ENCODE data around the gene CCDC154. TPM values are rescaled to one million over a fixed set of nuclear protein-coding genes. Genes with fewer than 3 reads are reported as not detected.

Gene CCDC154
- total RNA-seq, 1 donor from 2014 or later = not detected

DNA sequence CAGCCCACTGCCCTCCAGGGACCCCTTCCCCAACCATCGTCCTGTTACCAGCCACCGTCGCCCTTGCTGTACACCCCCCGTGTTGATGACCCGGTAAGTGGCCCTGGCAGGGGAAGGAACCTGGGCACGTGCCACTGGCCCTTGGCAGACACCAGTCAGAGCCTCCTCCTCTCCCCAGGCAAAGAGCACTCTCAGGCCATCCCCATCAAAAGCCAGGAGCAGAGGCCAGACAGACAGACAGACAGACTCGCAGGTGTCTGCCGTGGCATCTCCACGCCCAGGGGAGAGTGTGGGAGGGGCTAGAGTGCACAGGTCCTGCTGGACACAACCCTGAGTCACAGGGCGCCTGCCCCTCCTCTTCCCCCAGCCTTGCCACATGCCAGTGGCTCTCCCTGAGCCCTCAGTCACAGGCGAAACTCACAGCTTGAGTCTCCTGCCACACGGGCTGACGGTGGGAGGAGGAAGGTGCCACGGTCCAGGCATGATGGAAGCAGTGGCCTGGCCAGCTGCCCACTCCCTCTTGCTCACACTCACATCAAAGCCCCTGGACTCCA is 22.7 kb upstream of the CCDC154 start:
- no peak overlapping the region for H3K4me3 ChIP-seq
- H3K27ac Mint-ChIP-seq = no peak overlapping the region
- H3K9me3 Mint-ChIP-seq = no peaks in the 10 kb centered on the region
- no peak overlapping the region for H2AFZ ChIP-seq (replicated peaks)
- H3K27ac ChIP-seq = no peak overlapping the region
- no peaks in the 10 kb centered on the region for H3K36me3 Mint-ChIP-seq
- H3K4me2 ChIP-seq = no peak overlapping the region
- peaks cover 10% of the 10 kb centered on the region for H3K4me1 Mint-ChIP-seq
- H3K27me3 Mint-ChIP-seq (ENCODE audit: insufficient read depth, low read depth) = peaks cover 11% of the 10 kb centered on the region
- no peak overlapping the region for H3K9ac ChIP-seq
- H3K4me3 Mint-ChIP-seq = no peak overlapping the region
- DNase-seq (ENCODE audit: low spot score) = no peak
- H3K79me2 ChIP-seq (ENCODE audit: low read depth) = peaks cover 55% of the 10 kb centered on the region
- no peaks in the 10 kb centered on the region for H3K9me3 ChIP-seq (ENCODE audit: low read depth)
- no peaks in the 10 kb centered on the region for H3K27me3 ChIP-seq
- TF ChIP-seq EZH2 (IDR thresholded peaks at IDR 0.05) = no peak
- no peak for TF ChIP-seq EZH2phosphoT487 (IDR thresholded peaks at IDR 0.05)
- TF ChIP-seq, protein P1, sequence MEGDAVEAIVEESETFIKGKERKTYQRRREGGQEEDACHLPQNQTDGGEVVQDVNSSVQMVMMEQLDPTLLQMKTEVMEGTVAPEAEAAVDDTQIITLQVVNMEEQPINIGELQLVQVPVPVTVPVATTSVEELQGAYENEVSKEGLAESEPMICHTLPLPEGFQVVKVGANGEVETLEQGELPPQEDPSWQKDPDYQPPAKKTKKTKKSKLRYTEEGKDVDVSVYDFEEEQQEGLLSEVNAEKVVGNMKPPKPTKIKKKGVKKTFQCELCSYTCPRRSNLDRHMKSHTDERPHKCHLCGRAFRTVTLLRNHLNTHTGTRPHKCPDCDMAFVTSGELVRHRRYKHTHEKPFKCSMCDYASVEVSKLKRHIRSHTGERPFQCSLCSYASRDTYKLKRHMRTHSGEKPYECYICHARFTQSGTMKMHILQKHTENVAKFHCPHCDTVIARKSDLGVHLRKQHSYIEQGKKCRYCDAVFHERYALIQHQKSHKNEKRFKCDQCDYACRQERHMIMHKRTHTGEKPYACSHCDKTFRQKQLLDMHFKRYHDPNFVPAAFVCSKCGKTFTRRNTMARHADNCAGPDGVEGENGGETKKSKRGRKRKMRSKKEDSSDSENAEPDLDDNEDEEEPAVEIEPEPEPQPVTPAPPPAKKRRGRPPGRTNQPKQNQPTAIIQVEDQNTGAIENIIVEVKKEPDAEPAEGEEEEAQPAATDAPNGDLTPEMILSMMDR (IDR thresholded peaks at IDR 0.05) = no peak
- H4K20me1 ChIP-seq (ENCODE audit: low read depth) = peaks cover 9% of the 10 kb centered on the region
- H3F3A ChIP-seq (ENCODE audit: low read depth) = no peaks in the 10 kb centered on the region
- no peaks in the 10 kb centered on the region for H3K36me3 ChIP-seq
- no peaks in the 10 kb centered on the region for H3K4me1 ChIP-seq

DNA sequence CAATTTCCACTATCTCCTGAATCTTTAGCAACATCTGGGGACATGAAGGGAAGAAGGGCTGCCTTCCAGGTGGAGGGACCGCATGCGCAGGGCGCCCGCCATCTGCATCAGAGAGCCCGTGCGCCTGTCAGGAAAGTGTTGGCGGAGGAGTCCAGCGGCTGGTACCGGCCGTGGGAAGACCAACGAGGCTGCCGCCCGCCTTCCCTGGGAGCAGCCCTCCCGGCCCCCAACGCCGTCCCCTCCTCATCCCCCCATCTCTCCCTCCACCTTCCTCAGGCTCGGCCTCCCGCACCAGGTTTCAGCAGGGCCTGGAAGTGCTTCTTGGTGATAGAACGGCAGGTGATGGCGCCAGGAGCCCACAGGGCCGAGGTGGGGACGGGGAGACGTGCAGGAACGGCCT is 21.7 kb upstream of the CCDC154 start:
- Histone ChIP-seq H3K36me3 (no peaks in the 10 kb centered on the region), H3K4me2 (no peak overlapping the region), H3K9ac (peak overlapping the region; percentile 8), H3K4me3 (no peak overlapping the region), H3K27me3 (no peaks in the 10 kb centered on the region), H2AFZ (replicated peaks) (no peak overlapping the region), H3K27ac (no peak overlapping the region), H3F3A (ENCODE audit: low read depth) (no peaks in the 10 kb centered on the region), H3K9me3 (ENCODE audit: low read depth) (no peaks in the 10 kb centered on the region), H3K4me1 (no peaks in the 10 kb centered on the region), H3K79me2 (ENCODE audit: low read depth) (peaks cover 45% of the 10 kb centered on the region), H4K20me1 (ENCODE audit: low read depth) (peaks cover 9% of the 10 kb centered on the region)
- no peak for DNase-seq (ENCODE audit: low spot score)
- no peaks in the 10 kb centered on the region for H3K9me3 Mint-ChIP-seq
- no peak overlapping the region for H3K4me3 Mint-ChIP-seq
- no peak for TF ChIP-seq EZH2 (IDR thresholded peaks at IDR 0.05)
- no peaks in the 10 kb centered on the region for H3K36me3 Mint-ChIP-seq
- no peak overlapping the region for H3K27ac Mint-ChIP-seq
- peaks cover 11% of the 10 kb centered on the region for H3K27me3 Mint-ChIP-seq (ENCODE audit: insufficient read depth, low read depth)
- H3K4me1 Mint-ChIP-seq = peaks cover 10% of the 10 kb centered on the region

DNA sequence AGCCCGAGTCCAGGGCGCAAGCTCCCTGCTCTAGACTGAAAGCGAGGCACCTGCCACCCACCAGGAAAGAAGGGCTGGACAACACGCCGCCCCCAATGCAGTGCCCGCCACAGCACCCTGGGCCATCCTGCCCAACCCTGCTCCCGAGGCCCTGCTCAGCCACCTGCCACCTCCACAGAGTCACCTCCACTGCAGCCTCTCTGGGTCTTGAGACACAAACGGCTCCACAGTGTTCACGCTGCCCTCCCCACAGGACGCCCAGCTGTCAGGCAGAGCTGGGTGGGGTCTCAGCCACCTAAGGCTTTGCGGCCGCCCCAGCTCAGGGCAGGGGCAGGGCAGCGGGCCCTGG is 21.2 kb upstream of the CCDC154 start:
- Mint-ChIP-seq H3K4me1 (peaks cover 7% of the 10 kb centered on the region), H3K27me3 (ENCODE audit: insufficient read depth, low read depth) (peaks cover 8% of the 10 kb centered on the region), H3K4me3 (no peak overlapping the region), H3K36me3 (no peaks in the 10 kb centered on the region), H3K9me3 (no peaks in the 10 kb centered on the region), H3K27ac (no peak overlapping the region)
- Histone ChIP-seq H3K36me3 (no peaks in the 10 kb centered on the region), H3K27ac (no peak overlapping the region), H3K79me2 (ENCODE audit: low read depth) (peaks cover 40% of the 10 kb centered on the region), H3K9ac (peak overlapping the region; percentile 8), H2AFZ (replicated peaks) (no peak overlapping the region), H3K9me3 (ENCODE audit: low read depth) (no peaks in the 10 kb centered on the region), H3K4me1 (no peaks in the 10 kb centered on the region), H3F3A (ENCODE audit: low read depth) (no peaks in the 10 kb centered on the region), H3K4me3 (no peak overlapping the region), H3K27me3 (no peaks in the 10 kb centered on the region), H4K20me1 (ENCODE audit: low read depth) (peaks cover 9% of the 10 kb centered on the region), H3K4me2 (no peak overlapping the region)
- no peak for DNase-seq (ENCODE audit: low spot score)
- TF ChIP-seq, protein P1 (IDR thresholded peaks at IDR 0.05) = no peak
- TF ChIP-seq EZH2 (IDR thresholded peaks at IDR 0.05) = no peak
- no peak for TF ChIP-seq EZH2phosphoT487 (IDR thresholded peaks at IDR 0.05)

DNA sequence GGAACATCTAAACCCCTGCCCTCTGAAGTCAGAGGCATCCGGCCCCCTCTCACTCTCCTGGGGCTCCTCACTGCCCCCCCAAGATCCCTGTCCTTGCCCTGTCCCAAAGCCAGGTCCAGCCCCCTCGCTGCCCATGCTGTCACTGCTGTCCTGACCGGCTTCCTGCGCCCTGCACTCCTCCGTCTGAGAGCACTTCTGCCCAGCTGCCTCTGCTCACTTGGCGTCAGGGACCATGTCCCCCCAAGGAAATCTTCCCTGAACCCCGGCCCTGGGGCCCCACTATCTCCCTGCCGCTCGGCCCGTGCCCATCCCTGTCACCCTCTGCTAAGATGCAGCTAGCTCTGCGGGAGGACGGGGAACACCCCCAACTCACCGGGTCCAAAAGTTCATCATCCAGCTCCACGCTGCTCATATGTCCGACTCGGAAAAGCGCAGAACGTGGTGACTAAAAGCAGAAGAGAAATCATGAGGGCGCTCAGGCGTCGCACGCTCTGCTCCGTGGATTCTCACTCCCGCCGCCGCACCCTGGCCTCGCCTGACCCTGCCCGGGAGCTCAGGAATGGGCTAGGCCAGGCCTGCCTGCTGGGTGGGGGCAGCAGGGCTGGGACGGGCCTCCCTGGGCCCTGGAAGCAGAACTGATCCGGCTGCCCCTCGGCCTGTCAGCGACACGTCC is 20.7 kb upstream of the CCDC154 start:
- Mint-ChIP-seq H3K36me3 (no peaks in the 10 kb centered on the region), H3K9me3 (no peaks in the 10 kb centered on the region), H3K4me1 (peaks cover 4% of the 10 kb centered on the region), H3K4me3 (peak overlapping the region; percentile 41), H3K27me3 (ENCODE audit: insufficient read depth, low read depth) (peaks cover 8% of the 10 kb centered on the region), H3K27ac (no peak overlapping the region)
- H3K27me3 ChIP-seq = no peaks in the 10 kb centered on the region
- DNase-seq (ENCODE audit: low spot score) = no peak
- no peak overlapping the region for H3K4me3 ChIP-seq
- H3K27ac ChIP-seq = no peak overlapping the region
- no peak overlapping the region for H3K9ac ChIP-seq
- no peaks in the 10 kb centered on the region for H3K4me1 ChIP-seq
- H3F3A ChIP-seq (ENCODE audit: low read depth) = no peaks in the 10 kb centered on the region
- H3K36me3 ChIP-seq = no peaks in the 10 kb centered on the region
- H3K79me2 ChIP-seq (ENCODE audit: low read depth) = peaks cover 34% of the 10 kb centered on the region
- no peaks in the 10 kb centered on the region for H3K9me3 ChIP-seq (ENCODE audit: low read depth)
- TF ChIP-seq EZH2 (IDR thresholded peaks at IDR 0.05) (no peak), EZH2phosphoT487 (IDR thresholded peaks at IDR 0.05) (no peak)
- TF ChIP-seq, protein P1 (IDR thresholded peaks at IDR 0.05) = no peak
- H4K20me1 ChIP-seq (ENCODE audit: low read depth) = peaks cover 9% of the 10 kb centered on the region
- H3K4me2 ChIP-seq = no peak overlapping the region
- H2AFZ ChIP-seq (replicated peaks) = no peak overlapping the region
